Measurements from ENCODE around the gene PDE7B.

GRCh38 chr6:136129365-136129764 is 277.9 kb downstream of the PDE7B start:
- TF ChIP-seq GATA2 (IDR thresholded peaks at IDR 0.05; ENCODE audit: low read depth, low read length), result no peak
- TF ChIP-seq GATA3 (IDR thresholded peaks at IDR 0.05; ENCODE audit: low read depth, low read length), result no peak
